ENCODE measurements around the gene CYP39A1. TPM values are rescaled to one million over a fixed set of nuclear protein-coding genes. Genes with fewer than 3 reads are reported as not detected.

CYP39A1 gene
- polyA plus RNA-seq, 1 experiment: not detected

GRCh38 chr6:46505693-46506512, 146.7 kb downstream of the CYP39A1 start:
- POLR2A ChIA-PET: no interaction called here
- TF ChIP-seq CTCF (IDR thresholded peaks at IDR 0.05; ENCODE audit: low read depth, low read length): no peak

GRCh38 chr6:46504242-46504641, 148.4 kb downstream of the CYP39A1 start:
- TF ChIP-seq CTCF (IDR thresholded peaks at IDR 0.05; ENCODE audit: low read depth, low read length): no peak
- no peak overlapping the region for H3K27ac ChIP-seq (ENCODE audit: low read depth, low read length)
- POLR2A ChIA-PET: no interaction called here

More at GRCh38 chr6:46505693-46506512, 146.7 kb downstream of the CYP39A1 start:
- DNase-seq (ENCODE audit: low read depth, low spot score): no peak
- Histone ChIP-seq H3K27me3 (ENCODE audit: control insufficient read depth, insufficient read depth, low read length) (no peaks in the 10 kb centered on the region), H3K9me3 (ENCODE audit: control insufficient read depth, insufficient read depth, low read length) (no peaks in the 10 kb centered on the region), H3K4me3 (ENCODE audit: low read depth, low read length) (no peak overlapping the region), H3K27ac (ENCODE audit: low read depth, low read length) (no peak overlapping the region)
- CTCF ChIA-PET: no interaction called here

GRCh38 chr6:46502486-46503119, 150.0 kb downstream of the CYP39A1 start:
- DNase-seq (ENCODE audit: low read depth, low spot score): no peak
- Histone ChIP-seq H3K4me3 (ENCODE audit: low read depth, low read length) (no peak overlapping the region), H3K27me3 (ENCODE audit: control insufficient read depth, insufficient read depth, low read length) (no peaks in the 10 kb centered on the region), H3K27ac (ENCODE audit: low read depth, low read length) (no peak overlapping the region), H3K9me3 (ENCODE audit: control insufficient read depth, insufficient read depth, low read length) (no peaks in the 10 kb centered on the region)
- CTCF ChIA-PET: no interaction called here
- POLR2A ChIA-PET: no interaction called here
- TF ChIP-seq CTCF (IDR thresholded peaks at IDR 0.05; ENCODE audit: low read depth, low read length): no peak

More at GRCh38 chr6:46504242-46504641, 148.4 kb downstream of the CYP39A1 start:
- Histone ChIP-seq H3K27me3 (ENCODE audit: control insufficient read depth, insufficient read depth, low read length) (no peaks in the 10 kb centered on the region), H3K9me3 (ENCODE audit: control insufficient read depth, insufficient read depth, low read length) (no peaks in the 10 kb centered on the region), H3K4me3 (ENCODE audit: low read depth, low read length) (no peak overlapping the region)
- CTCF ChIA-PET: no interaction called here
- no peak for DNase-seq (ENCODE audit: low read depth, low spot score)

GRCh38 chr6:46501136-46502089, 151.2 kb downstream of the CYP39A1 start:
- H3K27ac ChIP-seq (ENCODE audit: low read depth, low read length): no peak overlapping the region
- H3K9me3 ChIP-seq (ENCODE audit: control insufficient read depth, insufficient read depth, low read length): no peaks in the 10 kb centered on the region
- no peak for DNase-seq (ENCODE audit: low read depth, low spot score)
- CTCF ChIA-PET: no interaction called here
- no peaks in the 10 kb centered on the region for H3K27me3 ChIP-seq (ENCODE audit: control insufficient read depth, insufficient read depth, low read length)
- POLR2A ChIA-PET: no interaction called here
- no peak for TF ChIP-seq CTCF (IDR thresholded peaks at IDR 0.05; ENCODE audit: low read depth, low read length)
- no peak overlapping the region for H3K4me3 ChIP-seq (ENCODE audit: low read depth, low read length)

Measured in AG04450 (cell line).